HG02798 (cell line): ENCODE measurements around the gene SPATS2.
"Not testable (repeated sequence)": the region's sequence is repeated elsewhere in the genome, so short reads cannot be mapped to it uniquely, and the experiment has no call there.

ENCODE experiments used
- ATAC-seq: cut with Tn5 transposase; IDR thresholded peaks from one replicate; pipeline ENCODE4 v1.9.1; 2021; ENCODE audit warnings: mild to moderate bottlenecking; ENCODE audit not compliant: unreplicated experiment, poor library complexity

The SPATS2 gene

GRCh38 chr12:49367381-49368239 lies at the start of gene SPATS2:
Gene SPATS2, plus strand, starts transcription at chr12:49367462. Its CDS starts 93,551 bp downstream, at chr12:49461013.
- peak; percentile 3 for ATAC-seq

GRCh38 chr12:49320411-49321103 lies 46.7 kb upstream of the SPATS2 start:
- ATAC-seq = not testable (repeated sequence)

- ATAC-seq = no peak
These were observed 44.9 kb upstream of the SPATS2 start for GRCh38 chr12:49322367-49322707.

- ATAC-seq = peak; percentile 99
These were observed 44.3 kb upstream of the SPATS2 start, which contains the start of gene TROAP for GRCh38 chr12:49322708-49323523. Gene TROAP, plus strand, starts transcription at chr12:49323255. Its CDS starts 354 bp downstream, at chr12:49323609.

- ATAC-seq = no peak
These were observed 43.7 kb upstream of the SPATS2 start for GRCh38 chr12:49323524-49324097.

GRCh38 chr12:49325606-49326005 lies 41.7 kb upstream of the SPATS2 start:
- no peak for ATAC-seq

- ATAC-seq = no peak
These were observed 39.9 kb upstream of the SPATS2 start for GRCh38 chr12:49327368-49327767.

GRCh38 chr12:49327887-49328286 lies 39.4 kb upstream of the SPATS2 start:
- ATAC-seq = no peak

GRCh38 chr12:49328816-49329215 lies 38.4 kb upstream of the SPATS2 start:
- ATAC-seq = no peak

GRCh38 chr12:49330032-49330619 lies 37.1 kb upstream of the SPATS2 start:
- ATAC-seq = no peak

- no peak for ATAC-seq
These were observed 36.5 kb upstream of the SPATS2 start for GRCh38 chr12:49330631-49331379.

- no peak for ATAC-seq
These were observed 35.7 kb upstream of the SPATS2 start for GRCh38 chr12:49331380-49332222.

GRCh38 chr12:49332441-49332861 lies 34.8 kb upstream of the SPATS2 start:
- no peak for ATAC-seq

- no peak for ATAC-seq
These were observed 34.3 kb upstream of the SPATS2 start for GRCh38 chr12:49332891-49333371.

- ATAC-seq = not testable (repeated sequence)
These were observed 33.5 kb upstream of the SPATS2 start for GRCh38 chr12:49333778-49334177.

GRCh38 chr12:49334226-49334625 lies 33.0 kb upstream of the SPATS2 start:
- ATAC-seq = no peak

GRCh38 chr12:49334681-49335080 lies 32.6 kb upstream of the SPATS2 start:
- ATAC-seq = no peak
